Measurements from ENCODE around the gene IGFL1. TPM values are rescaled to one million over a fixed set of nuclear protein-coding genes. Genes with fewer than 3 reads are reported as not detected.
"Not testable (repeated sequence)": the region's sequence is repeated elsewhere in the genome, so short reads cannot be mapped to it uniquely, and the experiment has no call there.

IGFL1 gene
- total and polyA plus RNA-seq, 5 donors, result not detected

- H3K4me3 ChIP-seq (ENCODE audit: low read length); H3K27me3 ChIP-seq (ENCODE audit: control insufficient read depth, insufficient read depth); DNase-seq; intact Hi-C loops (cut with DNase I); H3K9me3 ChIP-seq (ENCODE audit: control insufficient read depth, low read length); H3K27ac ChIP-seq (ENCODE audit: low read length); H3K4me1 ChIP-seq (ENCODE audit: control insufficient read depth, insufficient read depth, low read length); ATAC-seq: not testable (repeated sequence)
- 74% methylated on average over 5 of the region's 5 CpGs for WGBS
Measured at GRCh38 chr19:46192626-46192991, 36.9 kb upstream of the IGFL1 start.

- ATAC-seq, result peak; percentile 60 to 69
- intact Hi-C loops (cut with DNase I), result no loop called here
Measured at GRCh38 chr19:46192992-46193650, 36.4 kb upstream of the IGFL1 start.

DNA sequence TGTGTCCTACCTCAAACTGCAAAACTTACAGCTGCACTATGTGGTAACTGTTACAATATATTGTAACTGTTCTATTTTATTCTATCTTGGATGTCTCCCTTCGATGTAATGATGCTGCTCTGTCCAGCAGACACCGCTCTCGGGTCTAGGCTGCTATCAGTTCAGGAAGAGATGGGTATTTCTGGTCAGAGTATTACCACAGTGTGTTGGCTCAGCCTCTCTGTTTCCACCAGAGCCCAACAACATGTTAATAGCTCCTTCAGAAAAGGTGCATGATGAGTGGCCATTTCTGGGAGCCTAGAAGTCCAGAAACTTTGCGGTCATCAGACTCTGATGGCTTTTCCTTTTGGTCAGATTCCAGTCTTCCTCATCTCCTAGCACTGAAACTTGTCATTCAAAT lies 35.9 kb upstream of the IGFL1 start:
- no peak for ATAC-seq
- no peak overlapping the region for H3K27ac ChIP-seq (ENCODE audit: low read length)
- no peaks in the 10 kb centered on the region for H3K4me1 ChIP-seq (ENCODE audit: control insufficient read depth, insufficient read depth, low read length)
- H3K4me3 ChIP-seq (ENCODE audit: low read length), result no peak overlapping the region
- no peaks in the 10 kb centered on the region for H3K27me3 ChIP-seq (ENCODE audit: control insufficient read depth, insufficient read depth)
- intact Hi-C loops (cut with DNase I), result no loop called here
- DNase-seq, result no peak
- H3K9me3 ChIP-seq (ENCODE audit: control insufficient read depth, low read length), result no peaks in the 10 kb centered on the region
- WGBS, result 50% methylated on average over 4 of the region's 4 CpGs

More at GRCh38 chr19:46192992-46193650, 36.4 kb upstream of the IGFL1 start:
- peak in 2 of 3 donors; percentile 40 to 56 for DNase-seq
- Histone ChIP-seq H3K4me1 (ENCODE audit: control insufficient read depth, insufficient read depth, low read length) (no peaks in the 10 kb centered on the region), H3K9me3 (ENCODE audit: control insufficient read depth, low read length) (no peaks in the 10 kb centered on the region), H3K27ac (ENCODE audit: low read length) (no peak overlapping the region), H3K4me3 (ENCODE audit: low read length) (no peak overlapping the region), H3K27me3 (ENCODE audit: control insufficient read depth, insufficient read depth) (no peaks in the 10 kb centered on the region)
- WGBS, result 29% methylated on average over 11 of the region's 11 CpGs

GRCh38 chr19:46195104-46195503 lies 34.4 kb upstream of the IGFL1 start:
- intact Hi-C loops (cut with DNase I), result no loop called here
- no peaks in the 10 kb centered on the region for H3K4me1 ChIP-seq (ENCODE audit: control insufficient read depth, insufficient read depth, low read length)
- no peaks in the 10 kb centered on the region for H3K9me3 ChIP-seq (ENCODE audit: control insufficient read depth, low read length)
- no peak overlapping the region for H3K4me3 ChIP-seq (ENCODE audit: low read length)
- WGBS, result 94% methylated on average over 3 of the region's 3 CpGs
- no peak for ATAC-seq
- no peaks in the 10 kb centered on the region for H3K27me3 ChIP-seq (ENCODE audit: control insufficient read depth, insufficient read depth)
- DNase-seq, result no peak
- H3K27ac ChIP-seq (ENCODE audit: low read length), result no peak overlapping the region

GRCh38 chr19:46195919-46196318 lies 33.6 kb upstream of the IGFL1 start:
- H3K9me3 ChIP-seq (ENCODE audit: control insufficient read depth, low read length); H3K27ac ChIP-seq (ENCODE audit: low read length); H3K4me1 ChIP-seq (ENCODE audit: control insufficient read depth, insufficient read depth, low read length); intact Hi-C loops (cut with DNase I); H3K27me3 ChIP-seq (ENCODE audit: control insufficient read depth, insufficient read depth); H3K4me3 ChIP-seq (ENCODE audit: low read length); DNase-seq: not testable (repeated sequence)
- WGBS, result 78% methylated on average over 7 of the region's 7 CpGs
- peak in 1 of 2 donors; percentile 18 for ATAC-seq

DNA sequence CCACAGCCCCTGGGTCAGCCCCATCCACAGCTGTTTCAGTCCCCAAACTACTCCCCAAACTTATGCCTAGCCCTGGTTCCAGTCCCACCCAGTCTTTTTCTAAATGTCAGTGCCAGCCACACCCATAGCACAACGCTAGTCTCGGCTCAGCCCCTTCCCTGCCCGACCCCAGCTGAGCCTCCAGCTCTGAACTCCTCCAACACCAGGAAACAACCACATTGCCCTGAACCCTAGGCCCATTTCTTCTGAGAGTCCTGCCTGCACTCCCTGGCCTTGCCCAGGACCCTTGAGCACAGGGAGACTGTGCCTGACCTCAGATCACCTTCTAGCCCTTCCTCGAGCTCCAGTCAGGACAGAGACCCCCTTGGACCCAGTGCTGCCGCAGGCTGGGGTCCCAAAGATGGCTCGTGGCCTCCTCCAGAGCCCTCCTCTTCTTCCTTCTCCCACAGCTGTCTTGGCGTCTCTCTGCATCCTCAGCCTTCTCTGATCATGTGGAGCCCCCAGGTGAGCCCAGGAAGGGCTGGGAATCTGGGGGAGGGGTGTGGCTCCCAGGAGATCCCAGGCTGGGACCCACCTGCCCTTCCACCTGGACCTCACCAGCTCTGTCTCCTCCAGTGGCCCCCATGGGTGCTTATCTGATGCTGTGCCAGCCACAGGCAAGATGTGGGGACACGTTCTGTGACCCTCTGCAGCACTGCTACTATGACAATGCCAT lies 33.0 kb upstream of the IGFL1 start:
- intact Hi-C loops (cut with DNase I), result no loop called here
- 72% methylated on average over 8 of the region's 8 CpGs for WGBS

GRCh38 chr19:46197314-46198070 lies 32.0 kb upstream of the IGFL1 start:
- DNase-seq, result no peak
- no peak for ATAC-seq
- Histone ChIP-seq H3K9me3 (ENCODE audit: control insufficient read depth, low read length) (no peaks in the 10 kb centered on the region), H3K4me3 (ENCODE audit: low read length) (no peak overlapping the region), H3K27ac (ENCODE audit: low read length) (no peak overlapping the region), H3K27me3 (ENCODE audit: control insufficient read depth, insufficient read depth) (no peaks in the 10 kb centered on the region), H3K4me1 (ENCODE audit: control insufficient read depth, insufficient read depth, low read length) (no peaks in the 10 kb centered on the region)
- intact Hi-C loops (cut with DNase I), result no loop called here
- 63% methylated on average over 4 of the region's 4 CpGs for WGBS

More for the DNA sequence above, 33.0 kb upstream of the IGFL1 start:
- no peak overlapping the region for H3K4me3 ChIP-seq (ENCODE audit: low read length)
- ATAC-seq (no peak), DNase-seq (no peak)
- H3K9me3 ChIP-seq (ENCODE audit: control insufficient read depth, low read length), result no peaks in the 10 kb centered on the region
- no peaks in the 10 kb centered on the region for H3K27me3 ChIP-seq (ENCODE audit: control insufficient read depth, insufficient read depth)
- no peak overlapping the region for H3K27ac ChIP-seq (ENCODE audit: low read length)
- no peaks in the 10 kb centered on the region for H3K4me1 ChIP-seq (ENCODE audit: control insufficient read depth, insufficient read depth, low read length)

GRCh38 chr19:46198756-46199155 lies 30.8 kb upstream of the IGFL1 start:
- intact Hi-C loops (cut with DNase I), result no loop called here
- ATAC-seq (no peak), DNase-seq (no peak)
- H3K4me1 ChIP-seq (ENCODE audit: control insufficient read depth, insufficient read depth, low read length), result no peaks in the 10 kb centered on the region
- no peak overlapping the region for H3K27ac ChIP-seq (ENCODE audit: low read length)
- H3K27me3 ChIP-seq (ENCODE audit: control insufficient read depth, insufficient read depth), result no peaks in the 10 kb centered on the region
- WGBS, result 43% methylated on average over 3 of the region's 3 CpGs
- no peak overlapping the region for H3K4me3 ChIP-seq (ENCODE audit: low read length)
- H3K9me3 ChIP-seq (ENCODE audit: control insufficient read depth, low read length), result no peaks in the 10 kb centered on the region

GRCh38 chr19:46201454-46202310 lies 27.9 kb upstream of the IGFL1 start:
- intact Hi-C loops (cut with DNase I), result no loop called here
- no peak for ATAC-seq
- WGBS, result 72% methylated on average over 16 of the region's 16 CpGs

DNA sequence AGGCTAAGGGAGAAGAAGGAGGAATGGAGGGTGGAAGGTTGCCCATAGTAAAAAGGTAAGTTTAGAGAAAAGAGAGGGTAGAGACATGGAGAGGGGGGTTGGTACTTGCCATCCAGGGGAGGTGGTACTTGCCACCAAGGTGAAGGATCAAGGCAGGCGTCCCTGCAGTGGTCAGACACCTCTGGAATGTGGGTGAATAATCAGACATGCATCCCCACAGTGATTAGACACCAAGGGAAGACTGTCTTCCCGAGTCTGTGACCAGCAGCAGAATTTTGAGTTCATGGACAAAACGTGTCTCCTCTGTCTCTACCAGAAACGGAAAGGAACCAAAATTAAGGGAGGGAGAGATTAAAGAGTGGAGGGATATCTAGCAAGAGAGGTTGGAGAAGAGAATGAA lies 27.1 kb upstream of the IGFL1 start:
- 60% methylated on average over 4 of the region's 4 CpGs for WGBS
- H3K4me3 ChIP-seq (ENCODE audit: low read length), result no peak overlapping the region
- no peaks in the 10 kb centered on the region for H3K4me1 ChIP-seq (ENCODE audit: control insufficient read depth, insufficient read depth, low read length)
- ATAC-seq (no peak), DNase-seq (no peak)
- no peak overlapping the region for H3K27ac ChIP-seq (ENCODE audit: low read length)
- no peaks in the 10 kb centered on the region for H3K9me3 ChIP-seq (ENCODE audit: control insufficient read depth, low read length)
- H3K27me3 ChIP-seq (ENCODE audit: control insufficient read depth, insufficient read depth), result no peaks in the 10 kb centered on the region
- intact Hi-C loops (cut with DNase I), result no loop called here

More at GRCh38 chr19:46201454-46202310, 27.9 kb upstream of the IGFL1 start:
- no peaks in the 10 kb centered on the region for H3K27me3 ChIP-seq (ENCODE audit: control insufficient read depth, insufficient read depth)
- no peak for DNase-seq
- no peak overlapping the region for H3K27ac ChIP-seq (ENCODE audit: low read length)
- no peaks in the 10 kb centered on the region for H3K4me1 ChIP-seq (ENCODE audit: control insufficient read depth, insufficient read depth, low read length)
- no peaks in the 10 kb centered on the region for H3K9me3 ChIP-seq (ENCODE audit: control insufficient read depth, low read length)
- no peak overlapping the region for H3K4me3 ChIP-seq (ENCODE audit: low read length)
